Chondrocyte (in vitro differentiated cells): Measurements from ENCODE around the gene TMEM132C. TPM values are rescaled to one million over a fixed set of nuclear protein-coding genes. Genes with fewer than 3 reads are reported as not detected.

Experiments
- DNase-seq: peaks from one replicate; pipeline ENCODE4 v3.0.0; 2021; ENCODE audit warnings: mixed read lengths, low spot score
- H3K27ac Mint-ChIP-seq: one replicate; pipeline ENCODE4 v1.8.0; 2021; ENCODE audit warnings: mild to moderate bottlenecking, moderate library complexity, mixed read lengths; ENCODE audit not compliant: unreplicated experiment
- H3K27me3 Mint-ChIP-seq: 2 replicates; pipeline ENCODE4 v1.8.0; 2021; ENCODE audit warnings: low read depth, mixed read lengths
- H3K36me3 Mint-ChIP-seq: 2 replicates; pipeline ENCODE4 v1.8.0; 2021; ENCODE audit warnings: low read depth, mixed read lengths
- H3K4me1 Mint-ChIP-seq: 2 replicates; pipeline ENCODE4 v1.8.0; 2021; ENCODE audit warnings: low read depth, mild to moderate bottlenecking, mixed read lengths
- H3K4me3 Mint-ChIP-seq: one replicate; pipeline ENCODE4 v1.8.0; 2021; ENCODE audit warnings: mild to moderate bottlenecking, moderate library complexity, mixed read lengths; ENCODE audit not compliant: unreplicated experiment
- H3K9me3 Mint-ChIP-seq: 2 replicates; pipeline ENCODE4 v1.8.0; 2021; ENCODE audit warnings: low read depth, mixed read lengths
- CTCF ChIP-seq: fragments of 200-600 bp; sonication (generic); IDR thresholded peaks from 2 replicates; pipeline ENCODE4 v1.5.0; 2021; ENCODE audit warnings: antibody characterized with exemption, mild to moderate bottlenecking, moderate library complexity
- total RNA-seq: library from RNA; stranded (reverse); gene quantifications from 3 replicates; pipeline ENCODE4 v1.2.1, GENCODE V29; 2021

The TMEM132C gene
- total RNA-seq, 1 donor from 2014 or later, result not detected

DNA sequence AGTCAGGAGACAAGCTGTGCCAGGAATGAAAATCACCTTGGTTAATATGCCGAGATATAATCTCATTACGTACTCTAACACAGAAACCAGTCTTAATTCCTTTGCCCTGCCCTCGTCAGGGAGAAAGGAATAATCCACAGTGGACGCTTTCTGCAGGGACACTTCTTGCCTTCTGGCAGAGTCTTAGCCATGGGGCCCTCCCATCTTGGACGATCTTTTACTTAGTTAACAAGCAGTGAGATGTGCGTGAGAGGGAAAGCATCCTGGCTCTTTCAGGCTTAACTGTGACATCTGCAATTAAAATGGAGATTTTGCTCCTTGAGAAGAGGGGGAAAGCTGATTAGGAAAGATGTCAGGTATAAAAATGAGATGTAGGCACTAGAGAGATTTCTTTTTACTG lies 246.4 kb downstream of the TMEM132C start:
- Mint-ChIP-seq H3K4me1 (no peaks in the 10 kb centered on the region), H3K27me3 (no peaks in the 10 kb centered on the region), H3K36me3 (peaks cover 2% of the 10 kb centered on the region), H3K4me3 (no peak overlapping the region), H3K9me3 (peaks cover 51% of the 10 kb centered on the region), H3K27ac (no peak overlapping the region)
- TF ChIP-seq CTCF, result no peak
- DNase-seq, result no peak

- no peak for TF ChIP-seq CTCF
- Mint-ChIP-seq H3K4me1 (no peaks in the 10 kb centered on the region), H3K9me3 (peaks cover 48% of the 10 kb centered on the region), H3K27me3 (no peaks in the 10 kb centered on the region), H3K36me3 (peaks cover 1% of the 10 kb centered on the region), H3K4me3 (no peak overlapping the region), H3K27ac (no peak overlapping the region)
- no peak for DNase-seq
Observed at GRCh38 chr12:128513831-128514230, 246.9 kb downstream of the TMEM132C start.

GRCh38 chr12:128518644-128519043 lies 251.7 kb downstream of the TMEM132C start:
- H3K36me3 Mint-ChIP-seq, result no peaks in the 10 kb centered on the region
- TF ChIP-seq CTCF, result no peak
- DNase-seq, result no peak
- no peaks in the 10 kb centered on the region for H3K27me3 Mint-ChIP-seq
- no peak overlapping the region for H3K4me3 Mint-ChIP-seq
- H3K4me1 Mint-ChIP-seq, result no peaks in the 10 kb centered on the region
- no peak overlapping the region for H3K27ac Mint-ChIP-seq
- H3K9me3 Mint-ChIP-seq, result peaks cover 34% of the 10 kb centered on the region

DNA sequence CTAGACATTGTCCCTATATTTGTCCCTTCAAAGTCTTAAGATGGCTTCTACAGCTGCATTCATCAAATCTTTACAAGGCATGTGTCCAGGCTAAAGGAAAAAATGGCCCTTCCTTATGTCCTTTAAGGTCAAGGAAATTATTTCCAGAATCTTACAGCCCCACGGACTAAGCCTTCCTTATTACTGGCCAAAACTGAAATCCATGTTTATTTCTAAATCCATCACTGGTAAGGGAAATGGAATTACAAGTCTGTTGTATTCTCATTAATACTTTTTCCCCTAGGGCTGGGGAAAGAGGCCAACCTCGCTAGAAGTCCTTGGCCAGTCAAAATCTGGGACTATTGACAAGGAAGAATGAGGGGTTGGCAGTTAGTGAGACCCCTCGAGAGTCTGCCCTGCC lies 252.5 kb downstream of the TMEM132C start:
- no peak for DNase-seq
- no peak for TF ChIP-seq CTCF
- Mint-ChIP-seq H3K27me3 (no peaks in the 10 kb centered on the region), H3K9me3 (peaks cover 32% of the 10 kb centered on the region), H3K4me3 (no peak overlapping the region), H3K4me1 (no peaks in the 10 kb centered on the region), H3K27ac (no peak overlapping the region), H3K36me3 (no peaks in the 10 kb centered on the region)

DNA sequence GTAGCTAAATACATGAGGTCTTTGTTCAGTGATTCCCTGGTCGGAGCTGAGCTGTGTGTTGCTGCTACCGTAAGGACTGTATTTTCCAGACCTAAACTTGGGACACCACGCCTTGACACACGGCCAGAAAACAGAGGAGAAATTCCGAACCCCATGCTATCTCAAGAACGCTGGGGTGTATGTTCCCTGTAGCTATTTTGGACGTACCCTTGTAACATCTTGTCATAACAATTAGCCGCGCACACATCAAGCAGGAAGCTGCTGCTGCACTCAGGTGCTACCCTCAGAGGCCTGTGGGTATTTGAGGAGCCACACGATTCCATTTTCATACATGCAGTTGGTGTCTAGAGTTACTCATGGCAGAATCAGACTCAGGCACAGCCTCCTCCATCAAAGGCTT lies 255.0 kb downstream of the TMEM132C start:
- DNase-seq, result no peak
- Mint-ChIP-seq H3K27ac (no peak overlapping the region), H3K9me3 (peaks cover 38% of the 10 kb centered on the region), H3K36me3 (no peaks in the 10 kb centered on the region), H3K4me3 (no peak overlapping the region), H3K4me1 (no peaks in the 10 kb centered on the region), H3K27me3 (no peaks in the 10 kb centered on the region)
- no peak for TF ChIP-seq CTCF
